NCI-H446 treated with DMSO at 0.1 percent for 48 hours (cell line): ENCODE measurements around the gene SLC1A3.
"Not testable (repeated sequence)": the region's sequence is repeated elsewhere in the genome, so short reads cannot be mapped to it uniquely, and the experiment has no call there.

Source experiments
- DNase-seq: peaks from one replicate; lab custom pipeline; 2025; lab: John Stamatoyannopoulos, UW

The SLC1A3 gene

GRCh38 chr5:36606428-36607113 is at the start of gene SLC1A3:
Gene SLC1A3, plus strand, starts transcription at chr5:36606606. Its CDS starts 1,818 bp downstream, at chr5:36608424.
- DNase-seq = no peak

GRCh38 chr5:36558641-36559040 is 47.8 kb upstream of the SLC1A3 start:
- DNase-seq = no peak

DNA sequence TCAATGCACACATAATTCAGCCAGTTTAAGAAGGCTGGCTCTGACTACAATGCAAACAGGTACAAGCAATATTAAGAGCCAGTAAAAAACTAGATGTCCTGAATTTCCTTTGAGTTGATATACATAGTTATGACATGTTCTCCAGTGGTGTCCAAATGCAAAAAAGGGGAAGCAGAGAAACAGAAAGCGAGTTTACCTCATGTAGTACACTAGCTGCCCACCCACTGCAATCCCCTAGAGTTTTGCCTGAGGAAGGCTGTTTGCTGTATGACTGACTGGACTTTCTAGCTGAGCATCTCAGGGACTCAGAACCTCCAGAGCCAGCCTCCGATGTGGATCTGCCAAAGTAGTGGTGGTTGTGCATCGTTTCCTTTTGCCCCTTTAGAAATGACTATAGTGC is 44.8 kb upstream of the SLC1A3 start:
- DNase-seq = no peak

- DNase-seq = no peak
Measured at GRCh38 chr5:36569491-36569890, 36.9 kb upstream of the SLC1A3 start.

DNA sequence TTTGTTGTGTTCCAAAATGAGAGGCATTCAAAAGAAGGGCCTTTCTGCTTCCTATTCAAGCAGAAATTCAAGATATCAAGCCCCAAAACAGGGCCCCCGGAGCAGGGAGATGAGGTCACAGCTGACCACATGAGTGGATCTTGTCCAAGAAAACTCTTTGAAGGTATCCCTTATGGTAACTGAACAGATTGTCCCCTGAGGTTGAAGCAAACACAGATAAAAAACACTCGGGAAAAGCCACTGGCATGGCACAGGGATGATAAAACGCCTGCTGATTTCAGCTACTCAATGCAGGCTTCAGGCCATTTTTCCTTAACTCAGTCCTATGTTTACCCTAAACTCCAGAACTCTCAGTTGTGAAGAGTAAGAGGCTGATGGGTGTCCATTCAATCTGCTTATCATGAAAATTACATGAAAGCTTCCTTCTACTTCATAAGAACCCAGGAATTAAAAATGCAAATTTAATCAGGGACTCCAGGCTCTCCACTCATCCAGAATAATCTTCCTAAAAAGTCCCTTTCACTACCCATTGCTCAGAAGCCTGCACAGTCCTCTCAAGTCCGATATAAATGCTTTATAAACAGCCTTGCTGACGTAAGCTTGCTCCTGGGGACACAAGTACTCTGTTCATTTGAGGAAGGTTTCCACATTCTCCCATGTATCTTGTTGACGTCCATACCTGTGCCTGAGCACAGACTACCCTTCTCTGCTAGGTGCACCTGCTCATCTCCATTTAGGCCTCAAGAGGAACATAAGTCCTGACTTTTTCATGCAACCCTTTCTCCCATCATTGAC is 35.9 kb upstream of the SLC1A3 start:
- no peak for DNase-seq

- DNase-seq = no peak
Measured at GRCh38 chr5:36571401-36572042, 34.9 kb upstream of the SLC1A3 start.

DNA sequence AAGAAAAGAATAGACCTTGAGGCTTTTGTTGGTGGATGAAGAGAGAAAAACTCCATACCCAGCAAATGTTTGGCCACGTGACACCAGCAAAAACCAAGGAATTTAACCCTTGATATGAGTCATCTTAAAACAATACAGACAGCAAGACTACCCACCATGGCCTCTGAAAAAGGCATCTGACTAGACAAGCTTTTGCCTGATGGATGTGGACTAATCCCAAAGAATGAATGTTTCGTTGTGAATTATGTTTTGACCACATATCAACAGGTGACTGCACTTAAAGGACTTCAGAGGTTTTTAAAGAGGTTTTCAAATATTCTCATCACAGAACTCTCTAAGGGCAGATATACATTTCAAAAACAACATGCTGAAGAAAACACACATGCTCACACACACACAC is 33.0 kb upstream of the SLC1A3 start:
- no peak for DNase-seq

GRCh38 chr5:36575361-36575781 is 31.0 kb upstream of the SLC1A3 start:
- DNase-seq = no peak

DNA sequence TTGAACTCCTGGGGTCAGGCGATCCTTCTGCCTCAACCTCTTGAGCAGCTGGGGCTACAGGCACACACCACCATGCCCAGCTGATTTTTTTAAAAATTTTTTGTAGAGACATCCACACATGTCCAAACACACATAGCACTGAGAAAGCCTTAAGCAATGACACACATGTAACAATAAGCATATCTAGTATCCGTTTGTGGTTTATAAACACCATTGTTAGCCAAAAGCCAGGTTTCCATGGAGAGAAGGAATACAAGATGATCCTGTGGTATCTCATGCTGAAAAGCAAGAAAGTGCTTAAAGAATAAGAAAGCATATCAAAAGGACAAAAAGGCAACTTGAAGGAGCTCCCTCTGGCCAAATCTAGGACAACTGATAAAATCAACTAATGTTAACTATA is 29.7 kb upstream of the SLC1A3 start:
- no peak for DNase-seq

DNA sequence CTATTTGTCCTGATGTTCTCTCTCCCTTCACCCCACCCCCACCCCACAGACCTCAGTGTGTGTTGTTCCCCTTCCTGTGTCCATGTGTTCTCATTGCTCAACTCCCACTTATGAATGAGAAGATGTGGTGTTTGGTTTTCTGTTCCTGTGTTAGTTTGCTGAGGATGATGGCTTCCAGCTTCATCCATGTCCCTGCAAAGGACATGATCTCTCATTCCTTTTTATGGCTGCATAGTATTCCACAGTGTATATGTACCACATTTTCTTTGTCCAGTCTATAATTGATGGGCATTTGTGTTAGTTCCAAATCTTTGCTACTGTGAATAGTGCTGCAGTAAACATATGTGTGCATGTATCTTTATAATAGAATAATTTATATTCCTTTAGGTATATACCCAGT is 26.5 kb upstream of the SLC1A3 start:
- not testable (repeated sequence) for DNase-seq

DNA sequence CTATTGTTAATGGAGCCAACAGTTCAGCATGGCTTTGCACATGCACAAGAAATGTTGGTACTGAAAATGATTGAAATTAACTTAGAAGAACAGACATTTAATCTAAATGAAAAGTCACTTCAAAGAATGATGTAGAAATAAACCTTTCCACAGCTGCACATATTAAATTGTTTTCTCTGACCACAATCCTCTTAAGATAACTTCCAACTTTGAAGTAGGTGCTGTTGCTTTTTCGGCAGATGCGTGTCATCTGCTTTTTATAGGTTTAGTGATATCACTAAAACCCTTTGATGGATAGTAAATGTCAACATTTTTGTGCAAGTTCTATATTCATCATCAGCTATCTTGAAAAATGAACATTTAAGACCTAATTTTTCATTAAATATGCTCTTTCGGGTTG is 25.3 kb upstream of the SLC1A3 start:
- DNase-seq = no peak

DNA sequence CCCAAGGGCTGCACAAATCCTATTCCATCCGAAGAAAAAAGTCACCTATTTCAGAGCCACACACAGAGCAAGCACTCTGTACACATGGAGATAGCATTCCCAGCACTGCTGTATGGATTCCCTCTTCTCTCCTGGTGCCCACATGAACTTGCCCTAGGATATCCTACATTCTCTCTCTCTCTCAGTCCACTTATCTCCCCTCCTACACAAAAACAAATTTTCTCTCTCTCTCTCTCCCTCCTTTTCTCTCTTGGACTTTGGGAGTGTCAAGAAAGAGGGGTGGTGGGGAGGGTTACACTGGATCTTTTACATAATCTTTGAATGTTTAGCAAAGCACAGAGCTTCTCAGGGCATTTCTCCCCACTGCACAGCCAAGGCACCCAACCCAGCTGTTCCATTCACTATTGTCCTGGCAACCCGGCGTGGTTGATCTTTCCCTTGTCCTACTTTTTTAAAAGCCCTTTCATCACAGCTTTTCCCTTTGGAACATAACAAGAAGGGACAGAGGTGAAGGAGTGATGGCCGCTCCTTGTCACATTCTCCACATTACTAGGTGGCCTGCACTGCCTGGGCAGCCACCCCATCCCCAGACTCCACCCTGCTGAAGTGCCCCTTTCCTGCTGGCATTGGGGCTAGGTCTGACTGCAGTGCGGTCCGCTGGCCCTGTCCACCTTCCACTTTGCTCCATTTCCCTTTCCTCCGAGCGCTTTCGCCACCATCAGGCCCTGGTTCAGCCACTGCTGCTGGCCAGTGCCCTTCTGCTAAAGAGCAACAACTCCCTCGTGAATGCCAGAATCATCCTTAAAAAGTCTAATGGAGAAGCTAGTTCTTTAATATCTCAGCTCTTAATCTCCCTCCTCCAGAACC is 22.2 kb upstream of the SLC1A3 start:
- DNase-seq = no peak

DNA sequence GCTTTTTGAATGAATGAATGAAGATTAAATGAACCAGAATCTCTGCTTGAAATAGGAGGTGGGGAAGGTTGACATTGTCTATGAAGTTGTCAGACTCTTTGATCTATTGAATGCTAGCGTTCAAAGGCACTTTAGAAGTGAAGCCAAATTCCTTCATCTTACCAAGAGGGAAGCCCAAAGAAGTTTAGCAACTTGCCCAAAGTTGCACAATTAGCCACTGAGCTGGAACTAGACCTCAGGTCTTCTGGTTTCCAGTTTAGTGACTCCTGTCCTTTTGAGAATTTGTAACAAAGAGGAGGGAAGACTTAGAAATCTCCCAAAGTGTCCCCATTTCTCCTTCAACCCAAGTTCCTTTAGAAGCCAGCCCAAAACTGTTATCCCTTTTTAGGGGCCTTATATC is 20.7 kb upstream of the SLC1A3 start:
- DNase-seq = no peak

GRCh38 chr5:36587354-36587753 is 19.1 kb upstream of the SLC1A3 start:
- no peak for DNase-seq

DNA sequence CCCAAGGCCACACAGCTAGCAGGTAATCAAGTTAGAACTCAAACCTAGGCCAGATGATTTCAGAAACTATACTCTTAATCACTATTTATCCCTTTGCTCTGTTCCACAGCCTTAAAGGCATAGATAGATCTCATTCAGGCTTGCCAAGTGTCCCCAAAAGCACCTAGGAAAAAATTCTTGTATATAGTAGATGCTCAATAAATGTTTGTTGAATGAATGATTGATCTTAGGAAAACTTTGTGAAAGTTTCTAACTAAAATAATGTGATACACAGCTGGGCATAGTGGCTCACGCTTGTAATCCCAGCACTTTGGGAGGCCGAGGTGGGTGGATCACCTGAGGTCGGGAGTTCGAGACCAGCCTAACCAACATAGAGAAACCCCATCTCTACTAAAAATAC is 16.7 kb upstream of the SLC1A3 start:
- DNase-seq = not testable (repeated sequence)

- DNase-seq = no peak
Measured at GRCh38 chr5:36590513-36591286, 15.7 kb upstream of the SLC1A3 start.

- DNase-seq = no peak
Measured at GRCh38 chr5:36593867-36594266, 12.5 kb upstream of the SLC1A3 start.

DNA sequence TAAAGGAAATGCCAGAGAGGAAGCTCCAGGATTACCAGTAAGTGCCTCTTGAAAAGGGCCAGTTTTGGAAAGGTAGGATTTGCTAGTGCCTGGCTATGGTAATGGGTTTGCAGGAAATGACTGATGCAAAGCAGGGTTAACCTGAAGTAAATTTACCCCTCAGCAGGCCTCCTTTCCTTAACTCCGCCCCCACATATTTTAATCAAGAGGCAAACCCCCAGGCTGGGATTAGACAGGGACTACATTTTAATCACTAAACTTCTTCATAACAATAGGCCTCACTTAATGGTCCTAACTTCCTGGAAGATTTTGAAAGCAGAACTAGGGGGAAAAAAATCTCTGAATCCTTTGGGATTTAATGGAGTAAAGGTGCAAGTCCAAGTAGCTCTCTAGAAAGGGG is 10.2 kb upstream of the SLC1A3 start:
- no peak for DNase-seq

DNA sequence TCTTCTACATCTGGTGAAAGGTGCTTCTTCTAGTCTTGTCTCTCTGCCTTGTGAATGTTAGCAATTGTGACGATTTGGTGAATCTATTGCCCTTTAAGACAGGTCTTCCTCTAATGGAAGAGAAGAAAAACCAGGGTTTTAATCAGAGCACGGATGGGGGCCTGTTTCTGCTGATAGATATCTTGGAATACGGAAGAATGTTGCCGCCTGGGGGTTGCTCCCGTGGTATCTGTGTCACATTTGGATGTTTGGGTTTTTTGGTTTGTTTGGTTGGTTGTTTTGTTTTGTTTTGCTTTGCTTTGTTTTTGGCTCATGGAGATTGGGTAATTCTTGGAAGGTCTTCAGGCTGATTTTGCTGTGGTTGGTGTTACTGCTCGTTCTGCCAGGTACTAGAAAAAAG is 9.7 kb upstream of the SLC1A3 start:
- no peak for DNase-seq

DNA sequence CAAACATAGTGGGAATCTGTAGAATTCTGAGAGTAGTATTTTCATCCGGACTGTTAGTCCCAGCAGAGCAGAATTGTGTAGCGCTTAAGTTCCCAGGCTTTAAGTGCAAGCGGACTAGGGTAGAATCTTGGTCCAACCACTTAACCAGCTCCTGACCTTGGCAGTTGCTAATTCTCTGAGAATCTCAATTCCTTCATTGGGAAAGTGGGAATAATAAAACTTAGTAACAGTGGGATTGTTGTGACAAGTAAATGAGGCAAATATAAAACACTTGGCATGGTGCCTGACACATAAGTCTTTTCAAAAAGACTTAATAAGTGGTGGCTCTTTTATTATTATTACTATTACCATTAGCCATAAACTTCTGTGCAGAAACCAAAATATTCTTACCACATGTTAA is 8.4 kb upstream of the SLC1A3 start:
- no peak for DNase-seq
